Daoy (cell line): Measurements from ENCODE around the gene LCN1. TPM values are rescaled to one million over a fixed set of nuclear protein-coding genes. Genes with fewer than 3 reads are reported as not detected.

ENCODE experiments used
- DNase-seq: peaks from one replicate; pipeline ENCODE4 v3.0.0-alpha.2; 2015; ENCODE audit warnings: low read depth
- total RNA-seq: library from RNA; depleted of rRNA; stranded (reverse); fragments of >200 nt; shearing (Covaris generic); gene quantifications from 2 replicates; pipeline ENCODE4 v1.2.3, GENCODE V29; 2014; rRNA removed

LCN1 gene
- total RNA-seq, 1 experiment from 2014 or later, result not detected

DNA sequence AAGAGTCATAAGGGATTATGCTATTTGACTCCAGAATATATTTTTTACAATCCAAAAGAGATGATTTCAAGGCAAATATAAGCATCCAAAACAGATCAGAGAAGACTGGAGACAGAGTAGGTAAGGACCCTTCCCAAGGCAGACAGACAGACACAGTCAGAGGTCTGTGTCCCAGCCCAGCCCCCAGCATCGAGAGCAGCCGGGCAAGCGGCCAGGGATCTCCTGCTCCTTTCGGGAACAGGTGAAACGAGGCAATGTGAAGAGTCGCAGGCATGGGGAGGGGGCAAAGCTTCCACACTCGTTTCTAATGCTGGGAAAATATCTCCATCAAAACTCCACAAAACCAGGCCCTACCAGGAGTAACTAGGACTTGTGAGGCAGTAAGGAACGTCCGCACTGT lies 46.1 kb downstream of the LCN1 start:
- no peak for DNase-seq

- DNase-seq, result no peak
Observed at GRCh38 chr9:135568026-135568425, 46.8 kb downstream of the LCN1 start.

- no peak for DNase-seq
Observed at GRCh38 chr9:135570456-135570855, 49.2 kb downstream of the LCN1 start.

- no peak for DNase-seq
Observed at GRCh38 chr9:135572233-135572632, 51.0 kb downstream of the LCN1 start.

GRCh38 chr9:135573124-135573523 lies 51.9 kb downstream of the LCN1 start:
- DNase-seq, result no peak

- DNase-seq, result no peak
Observed at GRCh38 chr9:135574331-135574730, 53.1 kb downstream of the LCN1 start.

DNA sequence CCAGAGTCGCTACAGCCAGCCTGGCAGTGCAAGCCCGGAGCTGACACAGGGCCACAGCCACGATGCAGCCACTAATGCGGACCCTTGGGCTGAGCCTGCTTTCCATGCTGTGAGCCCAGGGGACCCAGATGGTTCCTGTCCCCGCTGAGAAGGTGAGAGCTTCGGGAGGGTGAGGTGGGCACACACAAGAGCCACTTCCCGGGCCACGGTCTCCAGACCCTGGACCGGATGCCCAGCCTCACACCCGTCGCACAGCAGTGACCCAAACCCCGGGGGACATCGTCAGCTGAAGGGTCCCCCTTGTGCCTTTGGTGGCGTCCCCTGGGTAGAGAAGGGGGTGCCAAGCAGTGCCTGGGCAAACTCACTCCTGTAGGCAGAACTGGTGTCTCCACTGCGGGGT lies 53.7 kb downstream of the LCN1 start:
- no peak for DNase-seq

Other genes with a start within 250 kb of the LCN1 start
- 33.2 and 33.5 TPM in 2 replicates for gene PPP1R26, start 41.7 kb upstream of the LCN1 start, total RNA-seq
- 46.8 and 48.6 TPM in 2 replicates for gene MRPS2, start 20.8 kb upstream of the LCN1 start, total RNA-seq
- not detected in 2 replicates for gene OBP2A, start 24.7 kb downstream of the LCN1 start, total RNA-seq
- not detected in 2 replicates for gene PAEP, start 40.3 kb downstream of the LCN1 start, total RNA-seq
- not detected in 2 replicates for gene GLT6D1, start 118.1 kb downstream of the LCN1 start, total RNA-seq
- gene LCN9, start 141.9 kb downstream of the LCN1 start, total RNA-seq, result not detected in 2 replicates
- gene SOHLH1, start 178.0 kb downstream of the LCN1 start, total RNA-seq, result 0.18 TPM in 1 of 2 replicates, not detected in the other
- not detected in 2 replicates for gene KCNT1, start 180.7 kb downstream of the LCN1 start, total RNA-seq